ENCODE data around the gene ZNF491.

GRCh38 chr19:11807099-11807380 lies 8.7 kb downstream of the ZNF491 start:
- TF ChIP-seq CTCF (IDR thresholded peaks at IDR 0.05; ENCODE audit: low read depth, low read length) (no peak), EZH2phosphoT487 (IDR thresholded peaks at IDR 0.05; ENCODE audit: low read depth) (no peak)

Data from OCI-LY3 (cell line).